Daoy (cell line): ENCODE results near the gene GPR61. TPM values are rescaled to one million over a fixed set of nuclear protein-coding genes. Genes with fewer than 3 reads are reported as not detected.

Experiments used
- DNase-seq: peaks from one replicate; pipeline ENCODE4 v3.0.0-alpha.2; 2015; ENCODE audit warnings: low read depth
- total RNA-seq: library from RNA; depleted of rRNA; stranded (reverse); fragments of >200 nt; shearing (Covaris generic); gene quantifications from 2 replicates; pipeline ENCODE4 v1.2.3, GENCODE V29; 2014; rRNA removed

GPR61 gene
- total RNA-seq, 1 experiment from 2014 or later = not detected

- no peak for DNase-seq
These were observed 29.7 kb downstream of the GPR61 start for GRCh38 chr1:109569323-109569722.

- no peak for DNase-seq
These were observed 30.7 kb downstream of the GPR61 start for GRCh38 chr1:109570414-109570813.

- no peak for DNase-seq
These were observed 34.1 kb downstream of the GPR61 start for GRCh38 chr1:109573785-109574184.

GRCh38 chr1:109578947-109579443 lies 39.3 kb downstream of the GPR61 start:
- DNase-seq = no peak

GRCh38 chr1:109579491-109579890 lies 39.8 kb downstream of the GPR61 start:
- no peak for DNase-seq

GRCh38 chr1:109582021-109582420 lies 42.3 kb downstream of the GPR61 start:
- no peak for DNase-seq

GRCh38 chr1:109584766-109585165 lies 45.1 kb downstream of the GPR61 start:
- no peak for DNase-seq

- DNase-seq = no peak
These were observed 46.4 kb downstream of the GPR61 start for GRCh38 chr1:109586055-109586454.

- DNase-seq = no peak
These were observed 49.5 kb downstream of the GPR61 start for GRCh38 chr1:109589177-109589576.

- DNase-seq = no peak
These were observed 50.0 kb downstream of the GPR61 start for GRCh38 chr1:109589679-109590078.

- DNase-seq = no peak
These were observed 53.2 kb downstream of the GPR61 start for GRCh38 chr1:109592916-109593315.

- no peak for DNase-seq
These were observed 55.9 kb downstream of the GPR61 start for GRCh38 chr1:109595531-109595930.

Other genes starting within 250 kb of the GPR61 start
- gene MYBPHL, start 232.9 kb upstream of the GPR61 start, total RNA-seq = not detected in 2 replicates
- gene SORT1, start 142.0 kb upstream of the GPR61 start, total RNA-seq = 14.1 and 16.3 TPM in 2 replicates
- 218 and 382 TPM in 2 replicates for gene PSMA5, start 113.4 kb upstream of the GPR61 start, total RNA-seq
- gene SYPL2, start 73.3 kb upstream of the GPR61 start, total RNA-seq = 0.15 and 4.3 TPM in 2 replicates
- gene ATXN7L2, start 56.0 kb upstream of the GPR61 start, total RNA-seq = 8.6 and 14.2 TPM in 2 replicates
- 5.8 and 9.2 TPM in 2 replicates for gene CYB561D1, start 45.8 kb upstream of the GPR61 start, total RNA-seq
- gene AMIGO1, start 30.1 kb upstream of the GPR61 start, total RNA-seq = 3.2 and 3.7 TPM in 2 replicates
- 24.1 and 24.6 TPM in 2 replicates for gene GNAI3, start 8.7 kb downstream of the GPR61 start, total RNA-seq
- 0.11 and 4.8 TPM in 2 replicates for gene GNAT2, start 79.7 kb downstream of the GPR61 start, total RNA-seq
- gene AMPD2, start 80.0 kb downstream of the GPR61 start, total RNA-seq = 121 and 135 TPM in 2 replicates
- gene GSTM4, start 116.2 kb downstream of the GPR61 start, total RNA-seq = 34.9 and 42.0 TPM in 2 replicates
- 0.42 and 1.0 TPM in 2 replicates for gene GSTM2, start 128.2 kb downstream of the GPR61 start, total RNA-seq
- 3.2 and 5.4 TPM in 2 replicates for gene GSTM1, start 147.9 kb downstream of the GPR61 start, total RNA-seq
- gene GSTM5, start 172.4 kb downstream of the GPR61 start, total RNA-seq = not detected in 2 replicates
- gene GSTM3, start 201.2 kb downstream of the GPR61 start, total RNA-seq = 194 and 206 TPM in 2 replicates
- not detected in 2 replicates for gene EPS8L3, start 224.1 kb downstream of the GPR61 start, total RNA-seq